GM19240 (cell line): ENCODE results near the gene MFSD2A.
"Not testable (repeated sequence)": the region's sequence is repeated elsewhere in the genome, so short reads cannot be mapped to it uniquely, and the experiment has no call there.

Experiments used
- DNase-seq: peaks from one replicate; pipeline ENCODE4 v3.0.0; 2011; ENCODE audit warnings: low spot score; ENCODE audit not compliant: insufficient read length

MFSD2A gene

DNA sequence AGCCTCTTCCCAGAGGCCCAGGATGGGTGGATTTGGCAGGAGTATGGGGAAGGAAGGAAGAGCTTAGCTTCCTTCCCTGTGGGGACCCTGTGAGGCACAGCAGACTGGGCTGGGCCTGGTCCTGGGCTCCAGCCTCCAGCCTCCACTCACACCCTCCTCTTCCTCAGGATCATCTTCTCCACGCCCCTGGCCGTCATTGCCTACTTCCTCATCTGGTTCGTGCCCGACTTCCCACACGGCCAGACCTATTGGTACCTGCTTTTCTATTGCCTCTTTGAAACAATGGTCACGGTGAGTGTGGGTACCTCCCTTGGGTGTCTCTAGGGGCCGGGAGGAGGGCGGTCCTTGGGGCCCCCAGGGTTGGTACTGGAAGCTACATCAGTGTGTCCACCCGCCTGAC, 10.1 kb downstream of the MFSD2A start:
- DNase-seq = no peak

DNA sequence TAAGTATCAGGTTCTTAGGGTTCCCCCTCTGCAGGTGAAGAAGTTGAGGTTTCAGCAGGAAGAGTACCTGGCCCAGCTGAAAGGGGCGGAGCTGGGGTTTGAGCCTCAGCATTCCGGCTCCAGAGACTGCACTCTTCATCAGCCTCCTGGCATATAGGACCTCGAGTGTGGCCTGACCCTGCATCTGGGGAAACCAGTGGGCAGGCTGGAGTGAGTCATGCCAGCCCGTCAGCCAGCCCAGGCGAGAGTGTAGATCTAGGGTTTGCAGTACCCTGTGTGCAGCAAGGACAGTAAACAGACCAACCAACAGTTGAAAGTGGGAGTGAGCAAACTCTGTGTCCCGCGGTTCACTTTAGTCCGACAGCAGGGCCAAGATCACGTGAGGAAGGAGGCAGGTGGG, 14.1 kb downstream of the MFSD2A start:
- DNase-seq = no peak

DNA sequence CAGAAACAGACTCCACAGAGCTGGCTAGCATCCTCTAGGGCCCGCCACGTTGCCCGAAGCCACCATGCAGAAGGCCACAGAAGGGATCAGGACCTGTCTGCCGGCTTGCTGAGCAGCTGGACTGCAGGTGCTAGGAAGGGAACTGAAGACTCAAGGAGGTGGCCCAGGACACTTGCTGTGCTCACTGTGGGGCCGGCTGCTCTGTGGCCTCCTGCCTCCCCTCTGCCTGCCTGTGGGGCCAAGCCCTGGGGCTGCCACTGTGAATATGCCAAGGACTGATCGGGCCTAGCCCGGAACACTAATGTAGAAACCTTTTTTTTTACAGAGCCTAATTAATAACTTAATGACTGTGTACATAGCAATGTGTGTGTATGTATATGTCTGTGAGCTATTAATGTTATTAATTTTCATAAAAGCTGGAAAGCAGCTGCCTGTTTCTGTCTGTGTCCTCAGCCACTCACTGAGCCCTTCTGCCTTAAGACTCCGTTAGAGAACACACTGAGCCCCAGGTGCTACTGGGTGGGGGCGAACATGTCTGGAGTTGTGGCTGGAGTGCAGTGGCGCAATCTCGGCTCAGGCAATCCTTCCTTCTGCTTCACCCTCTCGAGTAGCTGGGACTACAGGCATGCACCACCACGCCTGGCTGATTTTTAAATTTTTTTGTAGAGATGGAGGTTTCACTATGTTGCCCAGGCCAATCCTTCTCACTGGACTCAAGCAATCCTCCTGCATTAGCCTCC, 14.8 kb downstream of the MFSD2A start:
- no peak for DNase-seq

- no peak for DNase-seq
These were observed 15.3 kb downstream of the MFSD2A start for GRCh38 chr1:39970274-39970673.

- DNase-seq = no peak
These were observed 16.2 kb downstream of the MFSD2A start for GRCh38 chr1:39971138-39971537.

DNA sequence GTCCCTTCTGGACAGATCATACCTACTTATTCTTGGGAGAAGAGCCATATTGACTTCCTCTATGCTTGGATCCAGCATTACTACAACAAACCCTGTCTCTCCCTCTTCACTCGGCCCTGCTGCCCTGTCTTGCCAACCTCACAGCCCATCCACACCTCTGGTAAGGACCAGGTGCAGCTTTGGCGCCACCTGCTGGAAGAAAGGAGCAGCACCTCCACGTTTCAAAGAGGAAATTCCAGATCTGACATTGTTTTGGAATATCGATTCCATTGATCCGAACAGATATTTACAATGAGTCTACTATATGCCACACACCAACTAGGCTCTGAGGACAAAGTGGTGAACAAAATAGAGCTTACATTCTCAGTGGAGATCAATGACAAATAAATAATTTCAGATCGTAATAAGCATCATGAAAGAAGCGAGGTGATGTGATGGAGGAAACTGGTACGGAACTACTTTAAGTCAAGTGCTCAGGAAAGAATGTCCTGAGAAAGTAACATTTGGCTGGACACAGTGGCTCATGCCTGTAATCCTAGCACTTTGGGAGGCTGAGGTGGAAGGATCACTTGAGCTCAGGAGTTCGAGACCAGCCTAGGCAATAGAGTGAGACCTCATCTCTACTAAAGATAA, 18.7 kb downstream of the MFSD2A start:
- peak; percentile 71 for DNase-seq

DNA sequence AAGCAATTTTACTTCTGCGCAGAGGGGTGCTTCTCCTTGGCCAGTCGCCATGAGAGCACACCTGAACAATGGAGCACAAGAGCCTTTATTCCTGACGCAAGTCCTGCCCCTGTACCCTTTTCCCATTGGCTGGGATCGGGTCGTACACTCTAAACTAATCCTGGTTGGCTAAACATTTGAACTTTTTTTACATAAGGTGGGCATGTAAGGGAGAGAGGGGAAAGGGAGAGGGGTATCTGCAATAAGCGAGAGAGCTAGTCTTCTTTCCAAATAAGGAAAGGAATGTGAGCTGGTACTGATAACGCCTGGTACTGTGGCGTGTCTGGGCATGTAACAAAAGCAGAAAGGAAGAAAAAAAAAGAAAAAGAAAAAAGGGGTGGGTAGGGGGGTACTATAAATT, 21.8 kb downstream of the MFSD2A start:
- no peak for DNase-seq

GRCh38 chr1:39977202-39977601, 22.3 kb downstream of the MFSD2A start:
- no peak for DNase-seq

DNA sequence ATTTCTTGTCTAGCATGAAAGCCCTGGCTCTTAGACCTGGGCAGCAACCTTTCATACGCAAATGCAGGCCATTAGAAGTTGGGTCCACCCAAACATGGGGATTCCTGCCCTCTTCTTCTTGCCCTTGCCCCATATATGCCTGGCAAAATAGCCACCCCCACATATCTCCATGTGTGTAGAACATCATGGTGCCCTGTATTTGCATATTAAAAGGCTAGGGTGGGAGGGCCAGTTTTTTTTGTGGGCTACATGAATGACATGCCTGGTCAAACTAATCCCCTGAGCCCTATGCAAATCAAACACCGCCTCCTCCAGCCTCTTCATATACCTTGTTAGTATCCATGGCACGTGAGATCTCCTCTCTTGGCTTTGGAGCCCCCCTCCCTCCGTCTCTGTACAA, 24.7 kb downstream of the MFSD2A start:
- DNase-seq = no peak

DNA sequence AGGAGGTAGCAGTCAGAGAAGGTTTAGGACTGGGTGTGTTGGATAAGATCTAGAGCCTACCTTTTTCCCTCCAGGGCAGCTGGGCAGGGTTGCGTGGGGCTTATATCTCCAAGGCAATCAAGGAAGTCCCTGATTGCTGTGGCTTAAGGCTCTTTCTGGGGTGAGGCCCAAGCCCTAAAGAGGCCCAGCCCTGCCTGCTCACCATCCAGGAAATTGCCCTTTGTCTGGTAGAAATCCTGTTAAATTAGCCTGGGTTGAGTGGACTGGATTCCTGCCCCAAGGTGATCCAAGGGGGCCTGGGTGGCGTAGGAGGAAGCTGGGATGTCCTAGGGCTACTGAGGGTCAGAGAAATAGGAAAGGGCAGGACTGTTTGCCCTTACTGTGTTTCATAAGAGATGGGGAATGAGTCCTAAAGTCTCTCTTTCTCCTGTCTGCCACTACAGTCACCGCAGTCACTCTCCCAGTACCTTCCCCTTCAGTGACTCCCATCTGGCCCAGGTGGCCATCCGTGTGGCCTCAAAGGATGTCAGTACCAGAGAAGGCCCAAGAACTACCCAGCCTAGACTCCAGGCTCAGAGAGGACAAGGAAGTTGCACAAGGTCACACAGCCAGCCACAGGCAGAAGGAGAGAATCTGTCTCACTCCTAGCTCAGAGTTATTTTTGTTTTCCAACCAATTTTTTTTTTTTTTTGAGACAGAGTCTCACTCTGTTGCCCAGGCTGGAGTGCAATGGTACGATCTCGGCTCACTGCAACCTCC, 25.8 kb downstream of the MFSD2A start:
- no peak for DNase-seq

DNA sequence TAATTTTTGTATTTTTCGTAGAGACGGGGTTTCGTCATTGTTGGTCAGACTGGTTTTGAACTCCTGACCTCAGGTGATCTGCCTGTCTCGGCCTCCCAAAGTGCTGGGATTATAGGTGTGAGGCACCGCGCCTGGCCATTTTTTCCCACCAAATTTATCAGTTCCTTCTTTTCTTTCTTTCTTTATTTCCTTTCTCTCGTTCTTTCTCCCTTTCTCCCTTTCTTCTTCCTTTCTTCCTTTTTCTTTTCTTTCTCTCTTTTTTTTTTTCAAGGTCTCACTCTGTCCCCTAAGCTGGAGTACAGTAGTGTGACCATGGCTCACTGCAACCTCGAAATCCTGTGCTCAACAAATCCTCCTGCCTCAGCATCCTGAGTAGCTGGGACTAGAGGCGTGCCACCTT, 26.4 kb downstream of the MFSD2A start:
- no peak for DNase-seq

GRCh38 chr1:39981945-39982344, 27.0 kb downstream of the MFSD2A start:
- DNase-seq = no peak

GRCh38 chr1:39984480-39984879, 29.5 kb downstream of the MFSD2A start:
- DNase-seq = not testable (repeated sequence)

DNA sequence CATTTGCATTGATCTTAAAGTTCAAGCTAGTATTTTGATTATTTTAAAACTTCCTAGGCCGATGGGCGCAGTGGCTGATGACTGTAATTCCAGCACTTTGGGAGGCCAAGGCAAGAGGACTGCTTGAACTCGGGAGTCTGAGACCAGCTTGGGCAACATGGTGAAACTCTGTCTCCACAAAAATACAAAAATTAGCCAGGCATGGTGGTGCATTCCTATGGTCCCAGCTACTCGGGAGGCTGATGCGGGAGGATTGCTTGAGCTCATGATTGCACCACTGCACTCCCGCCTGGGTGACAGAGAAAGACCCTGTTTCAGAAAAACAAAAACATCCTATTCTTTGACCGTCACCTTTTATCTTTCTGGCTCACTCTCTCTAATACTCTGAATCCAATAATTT, 30.0 kb downstream of the MFSD2A start:
- DNase-seq = no peak

DNA sequence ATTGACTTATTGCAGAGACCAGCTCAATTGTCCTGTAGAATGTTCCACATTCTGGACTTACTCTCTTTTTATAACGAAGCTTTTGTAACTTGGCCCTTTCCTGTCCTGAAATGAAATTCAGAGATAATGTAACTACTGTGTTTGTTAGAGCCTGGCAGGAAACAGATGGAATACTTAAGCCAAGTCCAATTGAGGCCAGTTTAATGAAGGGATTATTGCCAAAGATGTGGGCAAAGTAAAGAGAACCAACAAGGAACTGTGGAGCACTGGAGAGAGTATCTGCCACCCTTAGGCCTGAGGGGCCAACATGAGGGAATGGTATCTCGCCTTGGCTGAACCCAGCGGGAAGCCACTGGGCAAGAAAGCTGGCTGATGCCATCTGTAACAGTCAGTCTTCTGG, 32.9 kb downstream of the MFSD2A start:
- DNase-seq = no peak

GRCh38 chr1:39988618-39989343, 33.8 kb downstream of the MFSD2A start:
- DNase-seq = no peak

GRCh38 chr1:39990428-39990827, 35.5 kb downstream of the MFSD2A start:
- no peak for DNase-seq

DNA sequence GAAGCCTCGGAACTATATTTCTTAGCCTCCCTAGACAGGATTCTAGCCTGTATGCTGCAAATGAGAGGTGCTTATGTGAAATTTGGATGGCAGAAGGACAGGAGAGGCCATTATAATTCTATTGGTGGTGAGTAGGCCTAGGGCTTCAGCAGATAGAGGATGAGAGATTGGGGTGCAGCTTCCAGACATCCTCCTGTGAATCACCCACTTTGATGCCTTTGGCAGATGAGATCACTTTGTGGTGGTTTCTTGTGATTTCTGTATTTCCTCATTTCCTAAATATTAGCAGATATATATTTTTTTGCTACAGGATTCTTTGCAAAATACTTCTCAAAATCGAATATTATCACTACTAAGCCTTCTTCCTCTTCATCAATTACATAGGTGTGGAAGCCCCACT, 37.3 kb downstream of the MFSD2A start:
- DNase-seq = no peak

DNA sequence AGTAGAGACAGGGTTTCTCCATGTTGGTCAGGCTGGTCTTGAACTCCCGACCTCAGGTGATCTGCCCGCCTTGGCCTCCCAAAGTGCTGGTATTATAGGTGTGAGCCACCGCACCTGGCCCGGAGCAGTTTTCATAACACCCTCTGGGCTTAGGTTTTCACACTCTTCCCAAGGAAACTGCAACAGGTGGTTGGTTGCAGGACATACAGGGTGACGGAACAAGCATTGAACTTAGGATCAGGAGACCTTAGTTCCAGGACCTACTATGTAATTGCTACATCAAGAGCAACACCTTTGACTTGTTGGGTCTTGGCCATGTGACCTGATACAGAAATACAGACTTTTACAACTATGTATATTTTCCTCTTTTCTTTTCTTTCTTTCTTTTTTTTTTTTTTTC, 37.9 kb downstream of the MFSD2A start:
- DNase-seq = no peak

GRCh38 chr1:39995973-39996393, 41.0 kb downstream of the MFSD2A start:
- DNase-seq = peak; percentile 70

DNA sequence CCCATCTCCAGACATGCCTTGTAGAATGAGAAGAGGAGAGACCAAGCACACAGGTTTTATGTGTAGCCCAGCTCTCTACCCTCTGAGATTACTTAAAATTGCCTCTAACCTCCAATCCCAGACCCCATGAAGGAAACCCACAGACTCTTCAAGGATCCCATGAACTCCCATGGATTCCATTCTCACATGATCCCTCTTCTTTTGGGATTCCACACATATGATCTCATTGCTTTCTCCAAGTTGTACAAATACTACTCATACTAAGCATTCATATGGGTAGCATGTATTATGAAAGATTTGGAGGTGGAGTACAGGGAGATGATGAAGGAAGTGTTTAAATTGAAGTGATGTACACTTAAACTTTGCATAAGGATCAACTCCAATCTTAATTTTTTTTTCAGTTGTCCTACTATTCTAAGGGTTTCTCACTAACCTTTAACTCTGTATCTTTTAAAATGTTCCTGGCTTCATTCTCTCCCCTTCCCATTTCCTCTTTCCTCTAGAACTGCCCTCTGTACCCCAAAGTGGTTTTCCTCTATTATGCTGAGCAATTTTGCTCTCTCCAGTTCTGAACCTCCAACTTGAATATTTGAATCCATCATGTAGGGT, 41.6 kb downstream of the MFSD2A start:
- DNase-seq = no peak
